ENCODE data around the gene TNFRSF18.

Gene TNFRSF18

GRCh38 chr1:1239614-1240347 is 33.4 kb upstream of the TNFRSF18 start:
- no peak overlapping the region for H3K4me3 ChIP-seq (ENCODE audit: insufficient read depth in 1 of 2, low read depth in 1 of 2, low read length in 2 of 2)
- H2BK5ac ChIP-seq (ENCODE audit: low read depth, low read length, poor library complexity, severe bottlenecking): no peak overlapping the region
- WGBS: 75% methylated on average over 28 of the region's 30 CpGs

GRCh38 chr1:1239227-1239613 is 32.8 kb upstream of the TNFRSF18 start:
- Histone ChIP-seq H3K9ac (ENCODE audit: low read length) (no peak overlapping the region), H3K23ac (ENCODE audit: low read length in 2 of 2) (no peak overlapping the region), H3K4me2 (ENCODE audit: low read length, poor library complexity, severe bottlenecking) (no peak overlapping the region), H3K4ac (ENCODE audit: low read depth in 1 of 2, low read length in 2 of 2) (no peak overlapping the region), H3K36me3 (ENCODE audit: control insufficient read depth in 1 of 2, insufficient read depth in 2 of 2, low read depth in 1 of 2, low read length in 2 of 2) (peaks cover 0 to 40% of the 10 kb centered on the region in 2 experiments), H3K18ac (ENCODE audit: low read depth in 1 of 2, low read length in 2 of 2) (no peak overlapping the region), H4K8ac (ENCODE audit: low read length) (no peak overlapping the region), H3K27ac (ENCODE audit: low read length, poor library complexity, severe bottlenecking) (no peak overlapping the region), H3K79me1 (replicated peaks; ENCODE audit: low read length, poor library complexity, severe bottlenecking) (peaks cover 5% of the 10 kb centered on the region), H3K4me3 (ENCODE audit: insufficient read depth in 1 of 2, low read depth in 1 of 2, low read length in 2 of 2) (no peak overlapping the region), H3K9me3 (ENCODE audit: control insufficient read depth, low read length) (no peaks in the 10 kb centered on the region), H3K27me3 (ENCODE audit: control insufficient read depth in 1 of 2, insufficient read depth in 1 of 2, low read length in 2 of 2) (peaks cover 0 to 38% of the 10 kb centered on the region in 2 experiments), H3K14ac (ENCODE audit: low read length in 2 of 2) (no peak overlapping the region), H2AFZ (ENCODE audit: low read depth, low read length) (no peak overlapping the region), H4K91ac (ENCODE audit: low read length) (no peak overlapping the region), H2BK120ac (ENCODE audit: low read depth, low read length) (no peak overlapping the region), H2BK15ac (ENCODE audit: low read depth, poor library complexity, severe bottlenecking) (no peak overlapping the region), H3K4me1 (ENCODE audit: control insufficient read depth, insufficient read depth, low read depth, low read length) (peaks cover 42% of the 10 kb centered on the region), H2BK5ac (ENCODE audit: low read depth, low read length, poor library complexity, severe bottlenecking) (no peak overlapping the region), H2AK5ac (ENCODE audit: low read length, severe bottlenecking) (no peak overlapping the region), H2BK12ac (ENCODE audit: low read length in 2 of 2) (no peak overlapping the region)
- DNase-seq: no peak
- WGBS: 90% methylated on average over 15 of the region's 15 CpGs

More at GRCh38 chr1:1239614-1240347, 33.4 kb upstream of the TNFRSF18 start:
- Histone ChIP-seq H2BK120ac (ENCODE audit: low read depth, low read length) (no peak overlapping the region), H2BK12ac (ENCODE audit: low read length in 2 of 2) (no peak overlapping the region), H3K9me3 (ENCODE audit: control insufficient read depth, low read length) (no peaks in the 10 kb centered on the region), H3K23ac (ENCODE audit: low read length in 2 of 2) (no peak overlapping the region), H2AK5ac (ENCODE audit: low read length, severe bottlenecking) (no peak overlapping the region), H3K18ac (ENCODE audit: low read depth in 1 of 2, low read length in 2 of 2) (no peak overlapping the region), H4K91ac (ENCODE audit: low read length) (no peak overlapping the region), H2BK15ac (ENCODE audit: low read depth, poor library complexity, severe bottlenecking) (no peak overlapping the region), H3K9ac (ENCODE audit: low read length) (no peak overlapping the region), H3K27ac (ENCODE audit: low read length, poor library complexity, severe bottlenecking) (no peak overlapping the region), H3K27me3 (ENCODE audit: control insufficient read depth in 1 of 2, insufficient read depth in 1 of 2, low read length in 2 of 2) (peaks cover 0 to 38% of the 10 kb centered on the region in 2 experiments), H3K4ac (ENCODE audit: low read depth in 1 of 2, low read length in 2 of 2) (no peak overlapping the region), H3K79me1 (replicated peaks; ENCODE audit: low read length, poor library complexity, severe bottlenecking) (no peaks in the 10 kb centered on the region), H2AFZ (ENCODE audit: low read depth, low read length) (no peak overlapping the region), H4K8ac (ENCODE audit: low read length) (no peak overlapping the region), H3K4me2 (ENCODE audit: low read length, poor library complexity, severe bottlenecking) (no peak overlapping the region), H3K4me1 (ENCODE audit: control insufficient read depth, insufficient read depth, low read depth, low read length) (peaks cover 41% of the 10 kb centered on the region), H3K36me3 (ENCODE audit: control insufficient read depth in 1 of 2, insufficient read depth in 2 of 2, low read depth in 1 of 2, low read length in 2 of 2) (peaks cover 0 to 36% of the 10 kb centered on the region in 2 experiments), H3K14ac (ENCODE audit: low read length in 2 of 2) (no peak overlapping the region)
- no peak for DNase-seq

- Histone ChIP-seq H2BK12ac (ENCODE audit: low read length in 2 of 2) (no peak overlapping the region), H3K4me2 (ENCODE audit: low read length, poor library complexity, severe bottlenecking) (no peak overlapping the region), H2AFZ (ENCODE audit: low read depth, low read length) (no peak overlapping the region), H4K91ac (ENCODE audit: low read length) (no peak overlapping the region), H4K8ac (ENCODE audit: low read length) (no peak overlapping the region), H3K9ac (ENCODE audit: low read length) (no peak overlapping the region), H2AK5ac (ENCODE audit: low read length, severe bottlenecking) (no peak overlapping the region), H3K14ac (ENCODE audit: low read length in 2 of 2) (no peak overlapping the region), H3K27ac (ENCODE audit: low read length, poor library complexity, severe bottlenecking) (no peak overlapping the region), H3K79me1 (replicated peaks; ENCODE audit: low read length, poor library complexity, severe bottlenecking) (peaks cover 9% of the 10 kb centered on the region), H3K18ac (ENCODE audit: low read depth in 1 of 2, low read length in 2 of 2) (no peak overlapping the region), H3K36me3 (ENCODE audit: control insufficient read depth in 1 of 2, insufficient read depth in 2 of 2, low read depth in 1 of 2, low read length in 2 of 2) (peaks cover under 1 to 41% of the 10 kb centered on the region in 2 experiments), H2BK120ac (ENCODE audit: low read depth, low read length) (no peak overlapping the region), H3K27me3 (ENCODE audit: control insufficient read depth in 1 of 2, insufficient read depth in 1 of 2, low read length in 2 of 2) (peaks cover 0 to 38% of the 10 kb centered on the region in 2 experiments), H2BK15ac (ENCODE audit: low read depth, poor library complexity, severe bottlenecking) (no peak overlapping the region), H3K23ac (ENCODE audit: low read length in 2 of 2) (no peak overlapping the region), H3K4me3 (ENCODE audit: insufficient read depth in 1 of 2, low read depth in 1 of 2, low read length in 2 of 2) (no peak overlapping the region), H3K4me1 (ENCODE audit: control insufficient read depth, insufficient read depth, low read depth, low read length) (peaks cover 42% of the 10 kb centered on the region), H3K9me3 (ENCODE audit: control insufficient read depth, low read length) (no peaks in the 10 kb centered on the region), H3K4ac (ENCODE audit: low read depth in 1 of 2, low read length in 2 of 2) (no peak overlapping the region), H2BK5ac (ENCODE audit: low read depth, low read length, poor library complexity, severe bottlenecking) (no peak overlapping the region)
- no peak for DNase-seq
- WGBS: 91% methylated on average over 19 of the region's 19 CpGs
These were observed 32.3 kb upstream of the TNFRSF18 start for GRCh38 chr1:1238702-1239178.

- H2BK120ac ChIP-seq (ENCODE audit: low read depth, low read length): no peak overlapping the region
- no peak overlapping the region for H2AFZ ChIP-seq (ENCODE audit: low read depth, low read length)
- no peak overlapping the region for H2AK5ac ChIP-seq (ENCODE audit: low read length, severe bottlenecking)
- peaks cover 11% of the 10 kb centered on the region for H3K79me1 ChIP-seq (replicated peaks; ENCODE audit: low read length, poor library complexity, severe bottlenecking)
- H4K91ac ChIP-seq (ENCODE audit: low read length): no peak overlapping the region
- H2BK5ac ChIP-seq (ENCODE audit: low read depth, low read length, poor library complexity, severe bottlenecking): no peak overlapping the region
- no peak overlapping the region for H3K27ac ChIP-seq (ENCODE audit: low read length, poor library complexity, severe bottlenecking)
- no peak overlapping the region for H2BK15ac ChIP-seq (ENCODE audit: low read depth, poor library complexity, severe bottlenecking)
- no peak overlapping the region for H3K23ac ChIP-seq (ENCODE audit: low read length in 2 of 2)
- peaks cover 45% of the 10 kb centered on the region for H3K4me1 ChIP-seq (ENCODE audit: control insufficient read depth, insufficient read depth, low read depth, low read length)
- H3K18ac ChIP-seq (ENCODE audit: low read depth in 1 of 2, low read length in 2 of 2): no peak overlapping the region
- no peak overlapping the region for H3K14ac ChIP-seq (ENCODE audit: low read length in 2 of 2)
- DNase-seq: no peak
- H2BK12ac ChIP-seq (ENCODE audit: low read length in 2 of 2): peak overlapping the region in 1 of 2 experiments; percentile 21
- peaks cover 3% of the 10 kb centered on the region for H3K9me3 ChIP-seq (ENCODE audit: control insufficient read depth, low read length)
- no peak overlapping the region for H4K8ac ChIP-seq (ENCODE audit: low read length)
- H3K27me3 ChIP-seq (ENCODE audit: control insufficient read depth in 1 of 2, insufficient read depth in 1 of 2, low read length in 2 of 2): peaks cover 0 to 38% of the 10 kb centered on the region in 2 experiments
- H3K4me3 ChIP-seq (ENCODE audit: insufficient read depth in 1 of 2, low read depth in 1 of 2, low read length in 2 of 2): no peak overlapping the region
- 86% methylated on average over 48 of the region's 48 CpGs for WGBS
- no peak overlapping the region for H3K4ac ChIP-seq (ENCODE audit: low read depth in 1 of 2, low read length in 2 of 2)
- H3K4me2 ChIP-seq (ENCODE audit: low read length, poor library complexity, severe bottlenecking): no peak overlapping the region
- H3K36me3 ChIP-seq (ENCODE audit: control insufficient read depth in 1 of 2, insufficient read depth in 2 of 2, low read depth in 1 of 2, low read length in 2 of 2): peaks cover 6 to 41% of the 10 kb centered on the region in 2 experiments
- H3K9ac ChIP-seq (ENCODE audit: low read length): no peak overlapping the region
These were observed 31.7 kb upstream of the TNFRSF18 start for GRCh38 chr1:1237874-1238701.
